ENCODE measurements around the gene MRGPRF. TPM values are rescaled to one million over a fixed set of nuclear protein-coding genes. Genes with fewer than 3 reads are reported as not detected.

Gene MRGPRF
- total RNA-seq, 1 donor from 2014 or later = 1.7 TPM

DNA sequence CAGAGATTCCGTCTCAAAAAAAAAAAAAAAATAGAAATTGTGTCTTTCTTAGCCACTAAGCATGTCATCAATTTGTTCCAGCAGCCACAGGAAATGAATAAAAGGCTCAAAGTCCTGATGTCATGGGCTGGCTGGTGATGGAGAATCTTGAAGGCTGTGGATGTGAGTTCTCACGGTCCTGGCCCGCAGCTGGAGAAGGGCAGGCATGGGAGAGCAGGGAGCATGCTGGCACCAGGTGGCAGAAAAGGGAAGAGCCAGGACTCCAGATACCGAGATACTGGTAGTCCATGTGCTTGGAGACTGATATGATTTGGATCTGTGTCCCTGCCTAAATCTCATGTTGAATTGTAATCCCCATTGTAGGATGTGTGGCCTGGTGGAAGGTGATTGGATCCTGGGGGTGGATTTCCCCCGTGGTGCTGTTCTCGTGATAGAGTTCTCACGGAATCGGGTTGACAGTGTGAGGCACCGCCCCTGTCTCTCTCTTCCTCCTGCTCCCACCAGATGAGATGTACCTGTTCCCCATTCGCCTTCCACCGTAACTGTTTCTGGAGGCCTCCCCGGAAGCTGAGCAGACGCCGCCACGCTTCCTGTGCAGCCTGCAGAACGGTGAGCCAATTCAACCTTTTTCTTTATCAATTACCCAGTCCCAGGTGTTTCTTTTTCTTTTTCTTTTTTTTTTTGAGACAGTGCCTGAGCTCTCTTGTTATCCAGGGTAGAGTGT is 50.4 kb downstream of the MRGPRF start:
- ATAC-seq = no peak

DNA sequence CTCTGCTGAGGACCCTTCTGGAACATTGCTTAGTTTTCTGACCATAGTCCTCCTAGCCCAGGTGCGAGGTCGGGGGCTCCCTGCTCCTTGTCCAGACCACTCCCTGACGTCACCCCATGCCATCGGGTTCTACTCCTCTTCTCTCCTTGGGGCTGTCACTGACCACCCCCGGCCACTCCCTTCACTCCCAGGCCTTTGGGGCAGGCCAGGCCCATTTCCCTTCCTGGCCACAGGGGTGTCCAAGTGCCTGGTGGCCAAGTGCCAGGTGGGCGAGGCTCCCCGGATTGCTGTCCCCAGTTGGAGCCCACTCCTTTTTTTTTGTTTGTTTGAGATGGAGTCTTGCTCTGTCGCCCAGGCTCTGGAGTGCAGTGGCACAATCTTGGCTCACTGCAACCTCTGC is 51.8 kb downstream of the MRGPRF start:
- no peak for ATAC-seq

DNA sequence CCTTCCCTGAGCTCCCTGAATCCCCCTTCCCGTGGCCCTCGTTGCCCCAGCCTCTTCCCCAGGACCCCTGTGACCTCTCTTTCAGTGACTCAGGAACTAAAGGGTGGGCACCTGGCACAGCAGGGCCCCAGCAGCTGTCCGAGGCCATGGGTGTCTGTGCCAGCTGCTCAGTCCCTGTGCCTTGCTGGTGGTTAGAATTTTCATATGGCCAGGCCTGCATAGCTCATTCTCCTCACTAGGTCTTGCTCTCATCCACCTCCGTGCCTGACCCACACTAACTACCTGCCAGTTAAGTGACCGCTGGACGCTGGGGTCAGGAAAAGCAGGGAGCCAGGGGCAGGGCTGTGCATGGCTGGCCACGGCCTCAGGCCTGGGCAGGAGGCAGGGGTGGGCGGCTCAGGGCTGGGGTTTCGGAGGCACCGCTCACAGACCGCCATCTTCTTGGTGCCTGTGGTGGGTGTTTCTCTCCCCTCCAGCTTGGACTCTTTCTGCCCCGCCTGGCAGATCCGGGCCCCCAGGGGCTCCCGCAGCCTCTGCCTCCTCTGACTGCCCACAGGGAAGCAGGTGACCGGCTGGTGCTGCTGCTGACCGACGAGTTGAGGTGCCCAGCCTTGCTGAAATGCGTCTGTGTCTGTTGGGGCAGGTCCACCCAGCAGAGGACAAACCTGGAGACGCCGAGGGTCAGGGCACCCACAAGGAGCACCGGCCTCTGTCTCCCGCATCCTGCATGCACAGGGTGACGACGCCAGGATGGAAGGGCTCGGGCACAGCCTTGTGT is 52.6 kb downstream of the MRGPRF start:
- ATAC-seq = no peak

DNA sequence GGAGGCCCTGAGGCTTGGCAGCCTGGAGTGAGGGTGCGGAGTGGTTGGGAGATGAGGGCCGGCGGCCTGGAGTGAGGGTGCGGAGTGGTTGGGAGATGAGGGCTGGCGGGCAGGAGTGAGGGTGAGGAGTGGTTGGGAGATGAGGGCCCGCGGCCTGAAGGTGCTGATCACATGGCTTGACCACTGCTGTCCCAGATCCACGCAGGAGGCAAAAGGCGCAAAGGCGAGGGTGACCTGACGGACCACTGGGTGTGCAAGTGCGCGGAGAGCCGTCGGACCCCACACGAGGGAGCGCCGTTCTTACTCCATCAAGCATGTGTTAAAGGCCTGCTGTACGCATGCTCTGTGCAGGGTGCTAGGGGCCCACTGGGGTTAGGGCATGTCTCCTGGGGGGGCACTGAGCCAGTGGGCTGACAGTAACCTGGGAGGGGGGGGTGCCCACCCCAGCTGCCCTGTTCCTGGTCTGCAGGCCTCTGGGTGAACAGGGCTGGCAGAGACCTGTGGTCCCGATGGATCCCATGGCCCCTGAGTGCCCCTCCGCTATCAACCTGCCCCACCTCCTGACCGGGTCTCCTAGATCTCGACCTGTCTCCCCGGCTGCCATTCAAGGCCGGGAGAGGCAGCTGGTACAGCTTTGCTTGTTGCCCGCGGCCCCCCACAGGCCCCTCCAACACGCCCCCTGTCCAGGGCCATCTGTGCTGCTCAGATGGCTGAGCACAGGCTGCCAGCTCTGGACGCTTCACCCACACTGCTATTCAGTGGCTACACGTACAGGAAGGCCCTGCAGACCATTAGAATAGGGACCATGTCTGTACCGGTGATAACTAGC is 53.4 kb downstream of the MRGPRF start:
- ATAC-seq = no peak

DNA sequence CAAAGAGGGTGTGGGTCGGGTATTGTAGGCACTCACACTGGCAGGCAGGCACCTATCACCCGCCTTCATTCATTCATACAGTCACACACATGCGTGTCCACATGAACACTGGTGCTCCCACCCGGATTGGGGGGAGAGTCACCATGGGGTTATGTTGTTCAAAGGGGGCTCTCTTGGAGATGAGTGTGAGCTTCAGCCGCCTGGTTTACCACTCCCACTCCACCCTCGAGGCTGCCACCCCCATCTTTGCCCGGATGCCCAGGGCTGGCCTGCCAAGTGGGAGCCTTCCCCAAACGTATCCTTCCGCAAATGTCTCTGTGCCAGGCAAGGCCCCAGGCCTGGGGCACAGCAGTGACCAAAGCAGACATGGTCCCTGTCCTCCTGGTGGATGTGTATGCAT is 54.8 kb downstream of the MRGPRF start:
- no peak for ATAC-seq

DNA sequence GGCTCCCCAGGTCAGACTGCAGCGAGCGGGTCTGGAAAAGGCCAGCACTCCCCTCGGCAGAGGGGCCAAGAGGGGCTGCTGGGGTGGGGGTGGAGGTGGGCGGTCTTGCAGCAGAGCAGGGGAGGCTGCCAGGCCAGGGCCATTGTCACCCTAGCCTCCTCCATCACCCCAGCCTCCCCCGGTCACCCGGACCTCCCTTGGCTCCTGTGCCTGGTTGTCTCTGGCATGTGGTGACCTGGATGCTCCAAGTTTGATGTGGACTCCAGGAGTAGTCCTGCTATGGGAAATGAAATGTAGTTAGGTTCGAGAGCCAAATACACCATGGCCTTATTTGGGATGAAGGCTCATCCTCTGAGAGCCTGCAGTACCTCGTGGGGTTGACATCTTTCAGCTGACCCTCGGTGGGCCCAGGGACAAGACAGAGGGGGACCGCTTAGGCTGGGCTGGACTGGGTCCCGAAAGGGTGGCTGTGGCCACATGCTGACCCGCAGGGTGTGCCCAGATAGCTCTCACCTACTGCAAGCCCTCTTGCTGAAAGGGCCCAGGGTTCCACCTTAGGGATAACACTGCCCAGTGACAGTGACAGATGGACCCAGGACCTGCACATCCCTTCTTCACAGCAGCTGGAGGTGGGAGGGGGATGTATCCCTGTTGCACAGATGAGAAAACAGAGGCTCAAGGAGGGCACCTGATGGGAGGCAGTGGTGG is 56.3 kb downstream of the MRGPRF start:
- no peak for ATAC-seq

DNA sequence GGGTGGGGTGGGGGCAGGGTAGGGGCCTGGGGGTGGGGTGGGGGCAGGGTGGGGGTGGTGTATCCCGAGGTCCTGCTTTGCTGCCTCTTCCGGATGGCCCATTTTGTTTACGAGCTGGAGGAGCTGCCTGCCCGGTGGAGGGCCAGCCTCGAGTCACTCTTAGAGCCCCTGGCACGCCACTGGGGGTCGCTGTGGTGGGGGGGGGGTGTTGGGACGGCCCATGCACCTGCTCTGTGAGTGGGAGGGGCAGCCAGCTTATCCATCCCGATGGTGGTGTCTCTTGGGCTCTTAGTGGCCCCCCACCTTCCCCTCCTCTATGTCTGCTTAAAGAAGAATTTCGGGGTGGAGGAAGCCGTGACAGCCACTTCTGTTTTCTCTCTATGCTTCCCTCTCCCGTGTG is 56.9 kb downstream of the MRGPRF start:
- ATAC-seq = no peak

DNA sequence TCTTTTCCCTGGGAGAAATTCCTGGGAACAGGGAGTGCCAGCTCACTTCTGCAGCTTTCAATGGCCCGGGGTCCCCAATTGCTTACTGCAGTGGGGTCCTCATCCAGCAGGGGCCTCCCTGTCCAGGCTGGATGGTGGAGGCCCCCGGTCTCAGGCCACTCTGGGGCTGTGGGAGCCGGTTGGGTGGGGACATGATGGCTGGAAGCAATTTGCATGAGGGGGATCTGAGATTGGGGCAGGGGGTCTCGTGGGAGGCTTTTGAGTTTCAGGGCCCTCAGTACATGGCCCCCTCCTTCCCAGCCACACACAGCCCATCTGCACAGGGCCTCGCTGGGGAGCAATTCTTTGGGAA is 57.5 kb downstream of the MRGPRF start:
- ATAC-seq = no peak

DNA sequence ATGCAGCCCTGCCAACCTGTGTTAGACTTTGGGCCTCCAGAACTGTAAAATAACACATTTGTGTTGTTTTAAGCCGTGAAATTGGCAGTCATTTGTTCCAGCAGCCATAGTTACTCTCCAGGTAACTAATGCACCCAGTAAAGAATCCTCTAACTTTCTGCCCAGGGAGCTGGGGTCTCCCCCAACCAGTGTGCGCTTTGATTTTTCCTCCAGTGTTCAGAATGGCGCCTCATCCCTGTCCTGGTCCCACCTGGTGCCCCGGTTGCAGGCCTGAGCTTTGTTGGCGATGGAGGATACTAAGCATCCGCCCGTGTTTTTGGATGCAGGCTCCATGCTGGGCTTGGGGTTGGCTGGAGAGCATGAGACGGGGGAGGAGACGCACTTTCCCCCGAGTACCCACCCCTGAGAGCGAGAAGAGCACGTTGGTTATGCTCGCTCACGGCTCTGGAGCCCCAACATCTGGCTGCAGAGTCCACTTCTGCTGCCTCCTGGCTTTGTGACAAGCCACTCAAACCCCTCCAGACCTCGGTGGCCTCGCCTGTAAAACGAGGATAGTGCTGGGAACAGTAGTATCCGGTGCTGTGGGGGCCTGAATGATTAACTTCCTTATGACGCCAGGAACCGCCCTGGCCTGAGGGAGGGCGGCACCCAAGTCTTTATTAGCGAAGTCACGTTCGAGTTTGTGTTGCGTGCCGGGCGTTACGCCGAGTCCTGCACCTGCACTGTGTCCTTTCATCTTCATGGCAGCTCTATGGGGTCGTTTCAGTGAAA is 58.0 kb downstream of the MRGPRF start:
- peak; percentile 63 for ATAC-seq

Other genes starting within 250 kb of the MRGPRF start
- 23.9 TPM for gene CPT1A, start 171.3 kb downstream of the MRGPRF start, total RNA-seq
- 62.7 TPM for gene MRPL21, start 109.4 kb downstream of the MRGPRF start, total RNA-seq
- 12.6 TPM for gene IGHMBP2, start 109.4 kb downstream of the MRGPRF start, total RNA-seq
- gene MRGPRD, start 32.3 kb downstream of the MRGPRF start, total RNA-seq = not detected
- 6.6 TPM for gene TPCN2, start 35.7 kb upstream of the MRGPRF start, total RNA-seq
- 0.16 TPM for gene SMIM38, start 142.7 kb upstream of the MRGPRF start, total RNA-seq

All from esophagus mucosa (tissue), 1 donor.